ENCODE results near the gene IMMP2L. TPM values are rescaled to one million over a fixed set of nuclear protein-coding genes. Genes with fewer than 3 reads are reported as not detected.

The IMMP2L gene
- total RNA-seq, 3 donors from 2014 or later (not counting 1 experiment from before 2014, with no cell fraction given), result 6.9 to 9.2 (median 8.7) TPM

- H3K27ac Mint-ChIP-seq, result peak overlapping the region; percentile 89 to 93
- intact Hi-C loops (cut with micrococcal nuclease), result loop anchor here (5.0 to 10.0 kb wide), 2 partner anchors 641 to 888 kb away; partner anchors contain the start of genes DOCK4, IFRD1 and ZNF277
- no peaks in the 10 kb centered on the region for H3K27me3 ChIP-seq (ENCODE audit: control insufficient read depth, insufficient read depth, low read length)
- DNase-seq (no peak), ATAC-seq (no peak)
- H3K9me3 Mint-ChIP-seq, result no peaks in the 10 kb centered on the region
- H3K36me3 ChIP-seq (ENCODE audit: control insufficient read depth, insufficient read depth, low read length), result no peaks in the 10 kb centered on the region
- WGBS (ENCODE audit: insufficient coverage), result no CpG with 5 or more reads among the region's 1 CpG
- H3K27me3 Mint-ChIP-seq (ENCODE audit: low read depth in 2 of 2), result peaks cover 17 to 38% of the 10 kb centered on the region in 2 donors
- no peaks in the 10 kb centered on the region for H3K36me3 Mint-ChIP-seq
- H3K9me3 ChIP-seq (ENCODE audit: control insufficient read depth, insufficient read depth, low read length), result no peaks in the 10 kb centered on the region
- H3K4me1 Mint-ChIP-seq, result peaks cover 5 to 23% of the 10 kb centered on the region in 2 donors
- H3K4me1 ChIP-seq (ENCODE audit: control insufficient read depth, insufficient read depth, low read length), result peaks cover 13% of the 10 kb centered on the region
- H3K4me3 Mint-ChIP-seq, result peak overlapping the region; percentile 94
- no peak for TF ChIP-seq CTCF (IDR thresholded peaks at IDR 0.05)
- H3K27ac ChIP-seq (ENCODE audit: low read length), result no peak overlapping the region
- no peak overlapping the region for H3K4me3 ChIP-seq (ENCODE audit: low read length)
Measured at GRCh38 chr7:111564078-111564477, 1.8 kb upstream of the IMMP2L start.

- Mint-ChIP-seq H3K36me3 (no peaks in the 10 kb centered on the region), H3K9me3 (no peaks in the 10 kb centered on the region), H3K27ac (peak overlapping the region; percentile 89 to 93), H3K4me3 (peak overlapping the region; percentile 76), H3K4me1 (peaks cover 5 to 23% of the 10 kb centered on the region in 2 donors), H3K27me3 (ENCODE audit: low read depth in 2 of 2) (peaks cover 6 to 19% of the 10 kb centered on the region in 2 donors)
- ATAC-seq (no peak), DNase-seq (no peak)
- TF ChIP-seq CTCF (IDR thresholded peaks at IDR 0.05), result no peak
- Histone ChIP-seq H3K27ac (ENCODE audit: low read length) (peak overlapping the region; percentile 80), H3K4me1 (ENCODE audit: control insufficient read depth, insufficient read depth, low read length) (peaks cover 13% of the 10 kb centered on the region), H3K4me3 (ENCODE audit: low read length) (peak overlapping the region; percentile 69), H3K9me3 (ENCODE audit: control insufficient read depth, insufficient read depth, low read length) (no peaks in the 10 kb centered on the region), H3K27me3 (ENCODE audit: control insufficient read depth, insufficient read depth, low read length) (no peaks in the 10 kb centered on the region), H3K36me3 (ENCODE audit: control insufficient read depth, insufficient read depth, low read length) (no peaks in the 10 kb centered on the region)
- intact Hi-C loops (cut with micrococcal nuclease), result loop anchor here (5.0 to 10.0 kb wide), 2 partner anchors 643 to 891 kb away; partner anchors contain the start of genes DOCK4, IFRD1 and ZNF277
- WGBS (ENCODE audit: insufficient coverage), result 41% methylated on average over 5 of the region's 7 CpGs
Measured at GRCh38 chr7:111561654-111561903, 713 bp downstream of the IMMP2L start.

- H3K4me3 ChIP-seq (ENCODE audit: low read length), result peak overlapping the region; percentile 69
- ATAC-seq, result no peak
- H3K27ac Mint-ChIP-seq, result peak overlapping the region; percentile 89 to 93
Measured at GRCh38 chr7:111560773-111561653, 1.3 kb downstream of the IMMP2L start.

More at GRCh38 chr7:111560773-111561653, 1.3 kb downstream of the IMMP2L start:
- Histone ChIP-seq H3K27me3 (ENCODE audit: control insufficient read depth, insufficient read depth, low read length) (no peaks in the 10 kb centered on the region), H3K4me1 (ENCODE audit: control insufficient read depth, insufficient read depth, low read length) (peaks cover 13% of the 10 kb centered on the region), H3K27ac (ENCODE audit: low read length) (peak overlapping the region; percentile 80), H3K36me3 (ENCODE audit: control insufficient read depth, insufficient read depth, low read length) (no peaks in the 10 kb centered on the region), H3K9me3 (ENCODE audit: control insufficient read depth, insufficient read depth, low read length) (no peaks in the 10 kb centered on the region)
- peaks cover 6 to 19% of the 10 kb centered on the region in 2 donors for H3K27me3 Mint-ChIP-seq (ENCODE audit: low read depth in 2 of 2)
- H3K9me3 Mint-ChIP-seq, result no peaks in the 10 kb centered on the region
- H3K36me3 Mint-ChIP-seq, result no peaks in the 10 kb centered on the region
- intact Hi-C loops (cut with micrococcal nuclease), result loop anchor here (5.0 to 10.0 kb wide), 2 partner anchors 644 to 891 kb away; partner anchors contain the start of genes DOCK4, IFRD1 and ZNF277
- peak overlapping the region; percentile 76 for H3K4me3 Mint-ChIP-seq
- no peak for TF ChIP-seq CTCF (IDR thresholded peaks at IDR 0.05)
- WGBS (ENCODE audit: insufficient coverage), result 53% methylated on average over 3 of the region's 4 CpGs
- DNase-seq, result no peak
- peaks cover 5 to 23% of the 10 kb centered on the region in 2 donors for H3K4me1 Mint-ChIP-seq
